ENCODE results near the gene HEATR3.
"Not testable (repeated sequence)": the region's sequence is repeated elsewhere in the genome, so short reads cannot be mapped to it uniquely, and the experiment has no call there.

The HEATR3 gene

DNA sequence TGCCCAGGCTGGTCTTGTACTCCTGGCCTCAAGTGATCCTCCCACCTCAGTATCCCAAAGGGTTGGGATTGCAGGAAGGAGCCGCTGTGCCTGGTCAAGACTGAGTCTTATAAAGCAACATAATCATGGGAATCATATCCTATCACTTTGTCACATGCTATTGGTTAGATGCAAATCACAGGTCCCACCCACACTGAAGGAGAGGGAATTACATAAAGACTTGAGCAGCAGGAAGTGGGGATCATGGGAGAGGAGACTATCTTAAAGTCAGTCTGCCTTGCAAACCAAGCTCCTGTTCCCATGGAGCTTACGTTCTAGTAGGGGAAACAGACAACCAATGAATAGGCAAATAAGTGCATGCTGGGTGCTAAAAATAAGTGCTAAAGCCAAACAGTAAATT, 59.0 kb downstream of the HEATR3 start:
- TF ChIP-seq, protein P1, sequence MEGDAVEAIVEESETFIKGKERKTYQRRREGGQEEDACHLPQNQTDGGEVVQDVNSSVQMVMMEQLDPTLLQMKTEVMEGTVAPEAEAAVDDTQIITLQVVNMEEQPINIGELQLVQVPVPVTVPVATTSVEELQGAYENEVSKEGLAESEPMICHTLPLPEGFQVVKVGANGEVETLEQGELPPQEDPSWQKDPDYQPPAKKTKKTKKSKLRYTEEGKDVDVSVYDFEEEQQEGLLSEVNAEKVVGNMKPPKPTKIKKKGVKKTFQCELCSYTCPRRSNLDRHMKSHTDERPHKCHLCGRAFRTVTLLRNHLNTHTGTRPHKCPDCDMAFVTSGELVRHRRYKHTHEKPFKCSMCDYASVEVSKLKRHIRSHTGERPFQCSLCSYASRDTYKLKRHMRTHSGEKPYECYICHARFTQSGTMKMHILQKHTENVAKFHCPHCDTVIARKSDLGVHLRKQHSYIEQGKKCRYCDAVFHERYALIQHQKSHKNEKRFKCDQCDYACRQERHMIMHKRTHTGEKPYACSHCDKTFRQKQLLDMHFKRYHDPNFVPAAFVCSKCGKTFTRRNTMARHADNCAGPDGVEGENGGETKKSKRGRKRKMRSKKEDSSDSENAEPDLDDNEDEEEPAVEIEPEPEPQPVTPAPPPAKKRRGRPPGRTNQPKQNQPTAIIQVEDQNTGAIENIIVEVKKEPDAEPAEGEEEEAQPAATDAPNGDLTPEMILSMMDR (IDR thresholded peaks at IDR 0.05; ENCODE audit: low read depth, low read length), result no peak
- no peak for DNase-seq (ENCODE audit: extremely low read depth, low read depth)

DNA sequence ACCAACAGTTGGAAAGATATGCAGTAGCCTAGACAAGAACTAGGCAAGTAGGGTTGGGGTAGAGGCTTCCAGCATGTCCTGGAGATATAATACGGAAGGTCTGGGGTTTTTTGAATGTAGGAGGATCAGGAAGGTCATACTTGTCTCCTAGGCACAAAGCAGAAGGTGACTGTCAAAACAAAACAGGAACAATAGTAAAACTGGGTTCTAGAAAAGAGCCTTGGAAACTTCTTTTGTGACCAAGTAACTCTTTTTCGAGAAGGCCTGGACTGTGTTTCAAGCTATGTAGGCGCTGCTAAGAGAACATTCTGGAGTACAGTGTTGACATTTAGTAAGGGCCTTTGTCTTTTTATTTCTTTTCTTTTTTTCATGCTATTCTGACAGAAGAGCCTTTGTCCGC, 60.4 kb downstream of the HEATR3 start:
- no peak for DNase-seq (ENCODE audit: extremely low read depth, low read depth)
- TF ChIP-seq, protein P1 (IDR thresholded peaks at IDR 0.05; ENCODE audit: low read depth, low read length), result no peak

DNA sequence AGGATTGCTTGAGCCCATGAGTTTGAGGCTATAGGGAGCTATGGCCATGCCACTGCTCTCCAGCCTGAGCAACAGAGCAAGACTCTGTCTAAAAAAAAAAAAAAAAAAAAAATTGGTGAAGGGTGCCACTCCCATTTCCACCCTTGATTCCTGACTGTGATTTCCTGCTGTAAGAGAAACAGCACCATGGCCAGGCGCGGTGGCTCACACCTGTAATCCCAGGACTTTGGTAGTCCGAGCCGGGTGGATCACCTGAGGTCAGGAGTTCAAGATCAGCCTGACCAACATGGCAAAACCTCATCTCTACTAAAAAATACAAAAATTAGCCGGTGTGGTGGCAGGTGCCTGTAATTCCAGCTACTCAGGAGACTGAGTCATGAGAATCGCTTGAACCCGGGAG, 66.8 kb downstream of the HEATR3 start:
- DNase-seq (ENCODE audit: extremely low read depth, low read depth), result not testable (repeated sequence)

DNA sequence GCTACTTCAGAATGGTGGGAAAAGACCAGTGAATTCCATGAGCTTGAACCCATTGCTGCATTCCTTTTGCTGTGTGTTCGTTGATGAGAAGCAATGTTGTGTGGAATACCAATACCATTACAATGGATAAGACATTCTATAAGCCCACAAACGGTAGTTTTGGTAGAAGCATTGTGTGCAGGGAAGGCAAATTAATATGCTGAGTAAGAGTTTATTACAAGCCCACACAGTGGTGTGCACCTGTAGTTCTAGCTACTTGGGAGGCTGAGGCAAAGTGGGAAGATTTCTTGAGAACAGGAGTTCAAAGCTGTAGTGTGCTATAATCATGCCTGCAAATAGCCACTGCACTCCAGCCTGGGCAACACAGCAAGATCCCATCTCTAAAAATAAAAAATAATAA, 67.4 kb downstream of the HEATR3 start:
- DNase-seq (ENCODE audit: extremely low read depth, low read depth), result no peak
- TF ChIP-seq, protein P1 (IDR thresholded peaks at IDR 0.05; ENCODE audit: low read depth, low read length), result no peak

DNA sequence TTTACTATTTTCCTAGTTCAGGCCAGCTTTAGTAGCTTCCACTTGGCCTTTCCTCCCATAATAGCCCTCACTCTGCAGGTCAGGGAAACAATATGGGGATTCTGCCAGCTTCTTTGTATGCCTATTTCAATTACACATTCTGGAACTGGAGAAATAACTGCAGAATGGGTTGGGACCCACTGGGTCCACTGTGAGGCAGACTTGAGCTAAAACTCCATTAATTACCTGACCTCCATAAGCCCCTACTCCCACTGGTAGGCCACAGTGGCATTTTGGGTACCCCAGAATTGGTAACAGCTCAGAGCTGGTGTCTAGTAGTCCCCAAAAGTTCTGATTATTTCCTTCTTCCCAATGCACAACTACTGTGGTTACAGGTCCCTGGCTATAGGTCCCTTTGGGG, 70.6 kb downstream of the HEATR3 start:
- no peak for DNase-seq (ENCODE audit: extremely low read depth, low read depth)
- TF ChIP-seq, protein P1 (IDR thresholded peaks at IDR 0.05; ENCODE audit: low read depth, low read length), result no peak

DNA sequence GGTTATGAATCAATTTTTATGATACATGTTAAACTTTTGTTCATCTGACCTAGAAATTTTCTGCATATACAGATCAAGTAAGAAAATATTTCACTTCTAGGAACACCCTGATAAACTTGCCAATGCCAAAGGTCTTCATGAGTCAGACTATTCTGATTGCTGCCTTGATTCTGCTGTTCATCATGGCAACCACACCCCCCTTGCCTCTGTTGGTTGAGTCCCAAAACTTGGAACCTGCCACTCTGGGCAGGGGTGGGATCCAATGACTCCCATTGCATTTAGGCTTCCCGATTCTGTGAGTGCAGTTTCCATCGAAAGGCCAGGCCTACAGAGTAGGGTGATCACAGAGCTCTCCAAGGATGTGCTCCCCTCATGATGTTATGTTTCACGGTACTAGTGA, 71.5 kb downstream of the HEATR3 start:
- DNase-seq (ENCODE audit: extremely low read depth, low read depth), result no peak
- TF ChIP-seq, protein P1 (IDR thresholded peaks at IDR 0.05; ENCODE audit: low read depth, low read length), result no peak

DNA sequence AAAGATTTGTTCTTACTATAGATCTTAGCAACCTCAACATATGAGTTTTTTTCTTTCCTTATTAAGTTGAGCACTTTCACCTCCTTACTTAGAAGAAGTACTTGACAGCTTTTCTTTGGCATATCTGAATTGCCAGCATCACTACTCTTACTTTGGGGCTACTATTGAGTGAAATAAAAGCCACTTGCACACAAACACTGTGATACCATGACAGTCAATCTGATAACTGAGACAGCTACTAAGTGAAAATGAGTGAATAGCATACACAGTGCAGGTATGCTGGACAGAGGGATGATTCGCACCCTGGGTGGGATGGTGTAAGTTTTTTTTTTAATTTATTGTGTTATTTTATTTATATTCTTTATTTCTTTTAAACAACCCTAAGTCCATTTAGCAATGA, 73.8 kb downstream of the HEATR3 start:
- TF ChIP-seq, protein P1 (IDR thresholded peaks at IDR 0.05; ENCODE audit: low read depth, low read length), result no peak
- no peak for DNase-seq (ENCODE audit: extremely low read depth, low read depth)

DNA sequence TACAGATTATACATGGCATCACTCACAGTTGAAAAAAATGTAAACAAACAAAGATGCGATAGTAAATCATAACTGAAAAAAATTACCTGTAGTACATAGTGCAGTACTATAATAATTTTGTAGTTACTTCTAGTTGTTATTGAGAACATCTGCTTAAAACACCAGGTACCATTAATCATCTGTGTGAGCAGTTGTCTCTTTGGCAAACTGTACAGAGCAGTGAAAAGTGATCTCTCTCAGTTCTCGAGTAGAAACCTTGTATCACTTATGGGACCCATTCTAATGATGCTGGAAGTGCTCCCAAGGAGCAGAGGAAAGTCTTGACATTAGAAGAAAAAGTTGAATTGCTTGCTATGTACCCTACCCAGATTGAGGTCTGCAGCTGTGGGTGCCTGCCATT, 78.4 kb downstream of the HEATR3 start:
- DNase-seq (ENCODE audit: extremely low read depth, low read depth), result no peak

More for the DNA sequence above, 78.4 kb downstream of the HEATR3 start:
- TF ChIP-seq, protein P1 (IDR thresholded peaks at IDR 0.05; ENCODE audit: low read depth, low read length), result no peak

Data from AG09319 (cell line).